Neural progenitor cell (in vitro differentiated cells): Measurements from ENCODE around the gene ELAPOR2. TPM values are rescaled to one million over a fixed set of nuclear protein-coding genes. Genes with fewer than 3 reads are reported as not detected.

Experiments
- DNase-seq: peaks from one replicate; pipeline ENCODE4 v3.0.0-alpha.2; 2016; ENCODE audit warnings: low spot score
- H2AFZ ChIP-seq: fragments of 200-600 bp; sonication (generic); replicated peaks from 2 replicates; pipeline ENCODE4 v1.6.1; 2016; ENCODE audit warnings: antibody characterized with exemption
- H3F3A ChIP-seq: fragments of 200-600 bp; sonication (generic); 2 replicates; pipeline ENCODE4 v1.6.1; 2016; ENCODE audit warnings: antibody characterized with exemption, low read depth
- H3K27ac ChIP-seq: fragments of 200-600 bp; sonication (generic); 2 replicates; pipeline ENCODE4 v1.5.1; 2016; ENCODE audit warnings: mild to moderate bottlenecking
- H3K27me3 ChIP-seq: fragments of 200-600 bp; sonication (generic); 2 replicates; pipeline ENCODE4 v1.6.1; 2016; ENCODE audit warnings: mild to moderate bottlenecking, moderate library complexity
- H3K36me3 ChIP-seq: fragments of 200-600 bp; sonication (generic); 2 replicates; pipeline ENCODE4 v1.5.1; 2016
- H3K4me1 ChIP-seq: fragments of 200-600 bp; sonication (generic); 2 replicates; pipeline ENCODE4 v1.6.1; 2016; ENCODE audit warnings: mixed run types
- H3K4me2 ChIP-seq: fragments of 200-600 bp; sonication (generic); 2 replicates; pipeline ENCODE4 v1.6.1; 2016
- H3K4me3 ChIP-seq: fragments of 200-600 bp; sonication (generic); 2 replicates; pipeline ENCODE4 v1.5.1; 2016
- H3K79me2 ChIP-seq: fragments of 200-600 bp; sonication (generic); 2 replicates; pipeline ENCODE4 v1.6.1; 2016; ENCODE audit warnings: low read depth
- H3K9ac ChIP-seq: fragments of 200-600 bp; sonication (generic); 2 replicates; pipeline ENCODE4 v1.6.1; 2016
- H3K9me3 ChIP-seq: fragments of 200-600 bp; sonication (generic); 2 replicates; pipeline ENCODE4 v1.5.1; 2016; ENCODE audit warnings: low read depth
- H4K20me1 ChIP-seq: fragments of 200-600 bp; sonication (generic); 2 replicates; pipeline ENCODE4 v1.6.1; 2016; ENCODE audit warnings: low read depth
- H3K27ac Mint-ChIP-seq: 3 replicates; pipeline ENCODE4 v1.8.0; 2021; ENCODE audit warnings: mixed read lengths
- H3K27me3 Mint-ChIP-seq: 2 replicates; pipeline ENCODE4 v1.8.0; 2022; ENCODE audit warnings: low read depth, mild to moderate bottlenecking, inconsistent platforms, moderate library complexity, mixed read lengths; ENCODE audit not compliant: insufficient read depth
- H3K36me3 Mint-ChIP-seq: 3 replicates; pipeline ENCODE4 v1.8.0; 2021; ENCODE audit warnings: mixed read lengths
- H3K4me1 Mint-ChIP-seq: 3 replicates; pipeline ENCODE4 v1.8.0; 2021; ENCODE audit warnings: mixed read lengths
- H3K4me3 Mint-ChIP-seq: 3 replicates; pipeline ENCODE4 v1.8.0; 2021; ENCODE audit warnings: mild to moderate bottlenecking, moderate library complexity, mixed read lengths
- H3K9me3 Mint-ChIP-seq: 3 replicates; pipeline ENCODE4 v1.8.0; 2020; ENCODE audit warnings: mixed read lengths
- CTCF ChIP-seq: fragments of 200-600 bp; sonication (generic); IDR thresholded peaks from 2 replicates; pipeline ENCODE4 v1.5.1; 2017; ENCODE audit warnings: antibody characterized with exemption, mild to moderate bottlenecking
- EZH2 ChIP-seq: fragments of 200-600 bp; sonication (generic); IDR thresholded peaks from 2 replicates; pipeline ENCODE4 v1.6.1; 2017; ENCODE audit warnings: antibody characterized with exemption, mild to moderate bottlenecking, moderate library complexity
- EZH2phosphoT487 ChIP-seq: fragments of 200-600 bp; sonication (generic); IDR thresholded peaks from 2 replicates; pipeline ENCODE4 v1.6.1; 2017; ENCODE audit warnings: antibody characterized with exemption
- total RNA-seq: library from RNA; depleted of rRNA; stranded (reverse); fragments of >200 nt; gene quantifications from 2 replicates; pipeline ENCODE4 v1.2.3, GENCODE V29; 2015; ENCODE audit warnings: low replicate concordance

ELAPOR2 gene
- total RNA-seq, 1 donor from 2014 or later, result 80.4 TPM

- peaks cover 100% of the 10 kb centered on the region for H3K79me2 ChIP-seq
- H4K20me1 ChIP-seq, result peaks cover 51% of the 10 kb centered on the region
- H3K4me1 ChIP-seq, result peaks cover 15% of the 10 kb centered on the region
- H3K27me3 ChIP-seq, result no peaks in the 10 kb centered on the region
- Mint-ChIP-seq H3K27ac (no peak overlapping the region), H3K9me3 (peaks cover 25% of the 10 kb centered on the region), H3K4me1 (no peaks in the 10 kb centered on the region), H3K27me3 (no peaks in the 10 kb centered on the region), H3K36me3 (peaks cover 29% of the 10 kb centered on the region), H3K4me3 (no peak overlapping the region)
- H3K36me3 ChIP-seq, result no peaks in the 10 kb centered on the region
- H3K9me3 ChIP-seq, result no peaks in the 10 kb centered on the region
- DNase-seq, result no peak
- H3K27ac ChIP-seq, result no peak overlapping the region
- H3K4me2 ChIP-seq, result peak overlapping the region; percentile 26
- no peak overlapping the region for H3K9ac ChIP-seq
- TF ChIP-seq EZH2 (no peak), CTCF (no peak), EZH2phosphoT487 (no peak)
- no peak overlapping the region for H3K4me3 ChIP-seq
- no peak overlapping the region for H2AFZ ChIP-seq
- no peaks in the 10 kb centered on the region for H3F3A ChIP-seq
Observed at GRCh38 chr7:87029078-87029477, 30.4 kb downstream of the ELAPOR2 start.

GRCh38 chr7:87028636-87029035 lies 30.8 kb downstream of the ELAPOR2 start:
- H3K79me2 ChIP-seq, result peaks cover 100% of the 10 kb centered on the region
- H3K27me3 ChIP-seq, result no peaks in the 10 kb centered on the region
- no peaks in the 10 kb centered on the region for H3F3A ChIP-seq
- H3K9ac ChIP-seq, result no peak overlapping the region
- no peak overlapping the region for H3K27ac ChIP-seq
- no peaks in the 10 kb centered on the region for H3K36me3 ChIP-seq
- TF ChIP-seq EZH2, result no peak
- TF ChIP-seq EZH2phosphoT487, result no peak
- TF ChIP-seq CTCF, result no peak
- Mint-ChIP-seq H3K9me3 (peaks cover 29% of the 10 kb centered on the region), H3K27me3 (no peaks in the 10 kb centered on the region), H3K4me3 (no peak overlapping the region), H3K36me3 (peaks cover 32% of the 10 kb centered on the region), H3K4me1 (no peaks in the 10 kb centered on the region), H3K27ac (no peak overlapping the region)
- H3K4me2 ChIP-seq, result peak overlapping the region; percentile 26
- no peak overlapping the region for H3K4me3 ChIP-seq
- H3K4me1 ChIP-seq, result peaks cover 15% of the 10 kb centered on the region
- peak; percentile 32 for DNase-seq
- H4K20me1 ChIP-seq, result peaks cover 46% of the 10 kb centered on the region
- no peaks in the 10 kb centered on the region for H3K9me3 ChIP-seq
- no peak overlapping the region for H2AFZ ChIP-seq

GRCh38 chr7:87027900-87028299 lies 31.6 kb downstream of the ELAPOR2 start:
- Histone ChIP-seq H3K9me3 (no peaks in the 10 kb centered on the region), H3K27ac (no peak overlapping the region), H3K27me3 (no peaks in the 10 kb centered on the region), H3K9ac (no peak overlapping the region), H4K20me1 (peaks cover 39% of the 10 kb centered on the region), H3F3A (no peaks in the 10 kb centered on the region), H3K79me2 (peaks cover 93% of the 10 kb centered on the region), H3K36me3 (no peaks in the 10 kb centered on the region), H2AFZ (no peak overlapping the region), H3K4me1 (peaks cover 15% of the 10 kb centered on the region), H3K4me2 (no peak overlapping the region), H3K4me3 (no peak overlapping the region)
- no peak for TF ChIP-seq CTCF
- no peak for TF ChIP-seq EZH2phosphoT487
- no peak for TF ChIP-seq EZH2
- Mint-ChIP-seq H3K4me1 (no peaks in the 10 kb centered on the region), H3K27ac (no peak overlapping the region), H3K4me3 (no peak overlapping the region), H3K9me3 (peaks cover 31% of the 10 kb centered on the region), H3K36me3 (peaks cover 32% of the 10 kb centered on the region), H3K27me3 (no peaks in the 10 kb centered on the region)
- DNase-seq, result no peak
